ENCODE data around the gene GINS1.

- TF ChIP-seq GATA2 (IDR thresholded peaks at IDR 0.05; ENCODE audit: low read depth, low read length): no peak
- no peak for TF ChIP-seq GATA3 (IDR thresholded peaks at IDR 0.05; ENCODE audit: low read depth, low read length)
Observed at GRCh38 chr20:25453035-25453810, 45.8 kb downstream of the GINS1 start.
